HFF-Myc (cell line): ENCODE results near the gene GNG8.

Experiments used
- DNase-seq: peaks from one replicate; pipeline ENCODE4 v3.0.0-alpha.2; 2011; ENCODE audit warnings: low read depth; ENCODE audit errors: extremely low read depth
- H3K4me3 ChIP-seq: replicated peaks from 2 replicates; pipeline ENCODE4 v1.5.1; 2011; ENCODE audit warnings: low read depth, mild to moderate bottlenecking, control low read depth, low read length
- CTCF ChIP-seq: IDR thresholded peaks from 2 replicates; pipeline ENCODE4 v1.5.1; 2012; ENCODE audit warnings: mild to moderate bottlenecking, low read depth, low read length, control low read depth; ENCODE audit errors: missing control alignments

The GNG8 gene

GRCh38 chr19:46656541-46656940, 20.5 kb upstream of the GNG8 start:
- DNase-seq: no peak
- no peak for TF ChIP-seq CTCF
- no peak overlapping the region for H3K4me3 ChIP-seq

DNA sequence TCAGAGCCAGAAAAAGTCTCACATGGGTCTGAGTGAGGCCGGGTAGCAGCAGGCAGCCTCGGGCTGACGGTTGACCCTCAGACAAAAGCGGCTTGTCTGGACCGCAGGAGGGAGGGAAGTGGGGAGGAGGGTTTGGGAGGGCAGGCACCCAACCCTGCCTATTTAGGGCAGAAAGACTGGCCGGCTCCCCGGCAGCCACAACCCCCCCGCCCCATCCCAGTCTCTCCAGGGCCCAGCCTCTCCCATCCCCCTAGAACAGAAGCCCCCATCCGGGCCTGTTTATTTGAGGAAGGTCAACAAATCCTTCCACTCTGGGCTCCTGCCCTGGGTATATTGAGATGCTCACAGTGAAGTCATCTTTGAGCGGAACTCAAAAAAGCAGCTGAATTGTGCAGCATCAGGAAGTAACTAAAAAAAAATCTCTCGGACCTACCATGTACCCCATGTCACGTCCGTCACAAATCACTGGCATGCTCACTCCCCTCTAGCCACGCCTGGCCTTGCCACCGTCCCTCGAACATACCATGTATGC, 18.7 kb upstream of the GNG8 start:
- DNase-seq: no peak
- no peak for TF ChIP-seq CTCF
- no peak overlapping the region for H3K4me3 ChIP-seq

GRCh38 chr19:46650445-46650844, 14.4 kb upstream of the GNG8 start:
- TF ChIP-seq CTCF: no peak
- no peak for DNase-seq

DNA sequence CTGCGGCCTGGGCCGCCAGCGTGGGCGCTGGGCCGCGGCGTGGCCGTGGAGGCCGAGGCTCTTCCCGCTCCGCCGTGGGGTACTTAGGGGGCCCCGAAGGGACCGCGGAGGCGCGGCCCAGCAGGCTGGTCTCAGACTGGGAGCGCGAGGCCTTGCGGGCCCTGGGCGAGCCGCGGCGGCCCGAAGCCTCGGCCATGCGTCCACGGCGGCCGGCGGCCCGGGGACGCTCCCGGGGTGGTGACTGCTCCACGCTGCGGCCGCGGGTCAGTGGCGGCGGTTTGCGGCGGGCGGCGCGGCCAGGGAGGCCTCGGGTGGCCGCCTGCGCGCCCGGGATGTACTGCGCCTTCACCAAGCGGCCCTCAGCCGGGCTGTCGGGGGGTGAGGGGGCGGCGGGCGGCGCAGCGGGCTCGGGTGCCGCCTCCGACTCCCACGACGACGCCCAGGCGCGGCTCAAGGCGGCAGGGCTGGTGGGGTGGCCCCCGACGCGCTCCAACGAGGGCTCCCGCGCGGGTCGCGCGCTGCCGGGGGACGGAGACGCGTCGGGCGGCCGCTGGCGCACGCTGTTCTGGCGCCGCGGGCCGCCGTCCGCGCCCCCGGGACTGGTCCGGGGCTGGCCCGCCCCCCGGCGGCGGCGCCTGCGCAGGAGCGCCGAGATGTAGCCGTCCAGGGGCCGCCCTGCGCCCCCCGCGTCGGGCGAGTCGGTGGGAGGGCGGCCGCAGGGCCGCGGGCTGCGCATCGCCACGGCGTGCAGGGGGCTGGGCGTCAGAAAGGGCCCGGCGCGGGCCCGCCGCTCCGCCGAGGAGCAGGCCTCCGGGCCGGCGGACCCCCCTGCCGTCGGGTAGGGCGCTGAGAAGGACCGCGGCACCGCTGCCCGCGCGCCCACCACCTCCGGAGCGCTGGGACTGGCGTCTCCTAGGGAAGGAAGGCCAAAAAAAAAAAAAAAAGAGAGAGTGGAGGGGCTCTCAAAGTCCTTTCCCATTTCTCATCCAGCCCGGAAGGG, 13.3 kb upstream of the GNG8 start:
- H3K4me3 ChIP-seq: no peak overlapping the region
- no peak for TF ChIP-seq CTCF
- no peak for DNase-seq

More at GRCh38 chr19:46650445-46650844, 14.4 kb upstream of the GNG8 start:
- no peak overlapping the region for H3K4me3 ChIP-seq

DNA sequence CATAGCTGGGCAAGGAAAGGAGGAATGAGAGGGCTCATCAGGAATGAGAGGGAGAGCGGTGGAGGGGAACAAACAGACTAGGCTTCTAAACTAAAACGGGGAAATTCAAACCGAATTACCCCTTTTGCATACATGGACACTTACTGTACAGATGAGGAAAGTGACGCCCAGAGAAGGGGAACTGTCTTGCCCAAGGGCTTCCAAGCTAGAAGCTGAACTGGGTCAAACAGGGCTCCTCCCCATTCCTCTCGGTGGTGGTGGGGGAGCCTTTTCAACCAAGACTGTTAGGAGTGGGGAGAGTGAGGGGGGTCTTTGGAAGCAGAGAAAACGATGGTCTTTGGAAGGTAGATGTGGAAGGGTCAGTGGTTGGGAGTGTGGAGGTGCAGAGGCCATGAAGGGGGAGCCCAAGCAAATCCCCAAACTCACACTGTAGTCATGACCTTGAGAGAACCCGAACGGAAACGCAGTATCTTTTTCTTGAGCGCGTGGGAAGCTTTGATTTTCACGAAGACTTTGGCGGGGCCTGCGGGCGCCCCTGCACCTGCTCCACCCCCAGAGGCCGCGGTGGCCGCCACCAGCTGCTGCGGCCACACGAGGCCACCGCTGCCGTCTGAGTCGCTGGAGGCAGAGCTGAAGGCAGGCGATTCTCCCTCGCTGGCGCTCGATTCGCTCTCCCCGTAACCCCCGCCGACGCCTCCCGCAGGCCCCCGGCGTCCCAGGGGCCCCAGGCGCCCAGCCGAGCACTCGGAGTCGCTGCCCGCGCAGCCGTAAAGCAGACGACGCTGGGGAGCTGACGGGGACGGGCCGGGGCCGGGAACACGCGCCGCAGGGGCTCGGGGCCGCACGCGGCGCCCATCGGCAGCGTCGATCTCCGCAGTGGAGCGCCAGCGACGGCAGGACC, 12.3 kb upstream of the GNG8 start:
- no peak for TF ChIP-seq CTCF
- no peak for DNase-seq
- H3K4me3 ChIP-seq: no peak overlapping the region

DNA sequence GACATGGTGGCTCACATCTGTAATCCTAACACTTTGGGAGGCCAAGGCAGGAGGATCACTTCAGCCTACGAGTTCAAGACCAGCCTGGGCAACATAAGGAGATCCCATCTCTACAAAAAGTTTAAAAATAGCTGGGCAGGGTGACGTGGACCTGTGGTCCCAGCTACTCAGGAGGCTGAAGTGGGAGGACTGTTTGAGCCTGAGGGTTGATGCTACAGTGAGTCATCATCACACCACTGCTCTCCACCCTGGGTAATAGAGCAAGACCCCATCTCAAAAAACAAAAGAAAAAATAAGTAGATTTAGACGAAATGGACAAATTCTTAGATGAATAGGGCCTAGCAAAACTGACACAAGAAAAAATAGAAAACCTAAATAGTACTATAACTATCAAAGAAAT, 10.4 kb upstream of the GNG8 start:
- TF ChIP-seq CTCF: no peak
- no peak for DNase-seq
- no peak overlapping the region for H3K4me3 ChIP-seq
